Measurements from ENCODE around the gene ZBTB1. TPM values are rescaled to one million over a fixed set of nuclear protein-coding genes. Genes with fewer than 3 reads are reported as not detected.

ZBTB1 gene
- total and polyA plus RNA-seq, 9 of the 15 experiments (the other 6 are each of a cell fraction or from before 2014, with no cell fraction given) = 2.3 to 16.5 (median 9.0) TPM

- BruUV-seq (replicated peaks) = no TSS peak
- Histone ChIP-seq H3K4me3 (no peak overlapping the region), H4K20me1 (replicated peaks; ENCODE audit: control insufficient read depth, insufficient read depth, low read length) (no peaks in the 10 kb centered on the region), H3K79me2 (ENCODE audit: control insufficient read depth, insufficient read depth, low read length) (no peaks in the 10 kb centered on the region), H3K27ac (ENCODE audit: extremely low read depth, low read depth, low read length) (no peak overlapping the region), H3K4me1 (replicated peaks in 1 of 2; ENCODE audit: control insufficient read depth in 2 of 2, insufficient read depth in 2 of 2, low read length in 2 of 2) (peaks cover 0 to 6% of the 10 kb centered on the region in 2 experiments; a peak in 1 of 5 replicates), H3K9me3 (replicated peaks; ENCODE audit: control insufficient read depth, insufficient read depth, low read depth, low read length) (no peaks in the 10 kb centered on the region), H3K4me2 (ENCODE audit: insufficient read depth, low read length) (no peak overlapping the region), H3K27me3 (ENCODE audit: control insufficient read depth in 2 of 2, insufficient read depth in 2 of 2, low read length in 2 of 2) (peaks cover 14 to 32% of the 10 kb centered on the region in 2 experiments; a peak in 4 of 5 replicates), H2AFZ (ENCODE audit: low read depth, low read length) (no peak overlapping the region), H3K9ac (ENCODE audit: insufficient read depth in 1 of 2, low read depth in 2 of 2, low read length in 2 of 2) (no peak overlapping the region), H3K36me3 (ENCODE audit: control insufficient read depth, insufficient read depth, low read length) (no peaks in the 10 kb centered on the region), H3K9me1 (ENCODE audit: control insufficient read depth, insufficient read depth, low read length) (no peaks in the 10 kb centered on the region)
- DNase-seq (ENCODE audit: extremely low read depth in 1 of 4, low spot score in 3 of 4) = no peak
- in situ Hi-C loops (cut with MboI) (no loop called here), intact Hi-C loops (cut with micrococcal nuclease) (no loop called here)
- no peak for FAIRE-seq
- no peak for TF ChIP-seq ZNF197 (CRISPR knock-in tag; IDR thresholded peaks at IDR 0.05; ENCODE audit: low read depth)
- TF ChIP-seq ZNF12 (CRISPR knock-in tag; IDR thresholded peaks at IDR 0.05) = no peak
- TF ChIP-seq FIP1L1 (IDR thresholded peaks at IDR 0.05; ENCODE audit: low read depth, low read length, poor library complexity, severe bottlenecking) = no peak
- no peak for TF ChIP-seq SAFB2 (IDR thresholded peaks at IDR 0.05; ENCODE audit: borderline replicate concordance, low read depth, low read length, severe bottlenecking)
- TF ChIP-seq SPI1 (IDR thresholded peaks at IDR 0.05; ENCODE audit: borderline replicate concordance, low read depth, low read length) = no peak
- TF ChIP-seq IRF9 (tag; IDR thresholded peaks at IDR 0.05) = no peak
- no peak for TF ChIP-seq MTF1 (CRISPR knock-in tag; IDR thresholded peaks at IDR 0.05; ENCODE audit: borderline replicate concordance)
- TF ChIP-seq NR4A1 (CRISPR knock-in tag; IDR thresholded peaks at IDR 0.05) = no peak
- no peak for TF ChIP-seq NR4A1 (tag; IDR thresholded peaks at IDR 0.05)
- no peak for TF ChIP-seq EP300 (IDR thresholded peaks at IDR 0.05; ENCODE audit: low read length)
- TF ChIP-seq ZNF436 (CRISPR knock-in tag; IDR thresholded peaks at IDR 0.05) = no peak
- TF ChIP-seq NCOA4 (IDR thresholded peaks at IDR 0.05; ENCODE audit: partially characterized antibody) = no peak
- no peak for TF ChIP-seq ZKSCAN3 (CRISPR knock-in tag; IDR thresholded peaks at IDR 0.05)
- no peak for TF ChIP-seq ZHX1 (conservative IDR thresholded peaks at IDR 0.05; ENCODE audit: low read length)
- no peak for TF ChIP-seq KLF13 (tag; IDR thresholded peaks at IDR 0.05; ENCODE audit: borderline replicate concordance, low read depth)
- ChIA-PET POLR2A (interaction anchor here (0.7 kb wide), 1 partner anchor 104 kb away, joined by 3 read pairs; no protein-coding TSS in a partner anchor), CTCF (ENCODE audit: low intra/inter-chr PET ratio) (no interaction called here)
- 2% methylated on average over 4 of the region's 4 CpGs for WGBS (ENCODE audit: insufficient coverage, low coverage, missing lambda C conversion rate)
- ATAC-seq = peak; percentile 53
These were observed 50.0 kb downstream of the ZBTB1 start for GRCh38 chr14:64554556-64554955.
